PC-3 (cell line): ENCODE results near the gene COA6. TPM values are rescaled to one million over a fixed set of nuclear protein-coding genes. Genes with fewer than 3 reads are reported as not detected.
"Not testable (repeated sequence)": the region's sequence is repeated elsewhere in the genome, so short reads cannot be mapped to it uniquely, and the experiment has no call there.

Source experiments
- ATAC-seq: fragments of 200-7000 bp; cut with Tn5 transposase; 2 replicates; pipeline ENCODE4 v1.9.1; 2020; ENCODE audit warnings: mild to moderate bottlenecking, moderate library complexity
- BruUV-seq: library from RNA; stranded (reverse); fragments of 400-500 nt; replicated peaks from 2 replicates; lab custom pipeline; 2021; lab: Mats Ljungman, UMichigan
- CTCF ChIA-PET: fragments of 300-600 bp; sonication (Branson Sonifier 250); formaldehyde crosslinking; loops from one replicate; lab custom pipeline; 2022; ENCODE audit warnings: antibody characterized with exemption; lab: Charles Lee
- POLR2A ChIA-PET: fragments of 300-600 bp; sonication (Branson Sonifier 250); formaldehyde crosslinking; loops from one replicate; lab custom pipeline; 2022; ENCODE audit warnings: antibody characterized with exemption; ENCODE audit not compliant: unreplicated experiment; lab: Charles Lee
- DNase-seq: peaks from one replicate; pipeline ENCODE4 v3.0.0-alpha.2; 2015
- H2AFZ ChIP-seq: fragments of 300-600 bp; sonication (generic); 2 replicates; pipeline ENCODE4 v1.6.0; 2016; ENCODE audit warnings: antibody characterized with exemption, low read length
- H3F3A ChIP-seq: fragments of 300-600 bp; sonication (generic); one replicate; pipeline ENCODE4 v1.6.0; 2017; ENCODE audit warnings: antibody characterized with exemption, low read length, control low read depth, mild to moderate bottlenecking; ENCODE audit not compliant: unreplicated experiment
- H3K27ac ChIP-seq: fragments of 300-600 bp; sonication (generic); 2 replicates; pipeline ENCODE4 v1.5.1; 2016; ENCODE audit warnings: mild to moderate bottlenecking, low read length
- H3K27me3 ChIP-seq: fragments of 300-600 bp; sonication (generic); 2 replicates; pipeline ENCODE4 v1.6.1; 2016; ENCODE audit warnings: low read length, mixed read lengths
- H3K36me3 ChIP-seq: fragments of 300-600 bp; sonication (generic); 2 replicates; pipeline ENCODE4 v1.6.1; 2016; ENCODE audit warnings: low read depth, mixed run types, low read length, mixed read lengths
- H3K4me1 ChIP-seq: fragments of 300-600 bp; sonication (generic); 2 replicates; pipeline ENCODE4 v1.5.1; 2016; ENCODE audit warnings: low read length; ENCODE audit not compliant: insufficient read depth
- H3K4me2 ChIP-seq: fragments of 300-600 bp; sonication (generic); 2 replicates; pipeline ENCODE4 v1.6.0; 2016; ENCODE audit warnings: low read length
- H3K4me3 ChIP-seq: fragments of 300-600 bp; sonication (generic); 2 replicates; pipeline ENCODE4 v1.5.1; 2016; ENCODE audit warnings: mild to moderate bottlenecking, low read length, mixed read lengths
- H3K79me2 ChIP-seq: fragments of 300-600 bp; sonication (generic); 2 replicates; pipeline ENCODE4 v1.6.1; 2017; ENCODE audit warnings: low read length, mixed read lengths
- H3K9ac ChIP-seq: fragments of 300-600 bp; sonication (generic); 2 replicates; pipeline ENCODE4 v1.6.0; 2016; ENCODE audit warnings: mild to moderate bottlenecking, low read length
- H3K9me2 ChIP-seq: fragments of 300-600 bp; sonication (generic); replicated peaks from 2 replicates; pipeline ENCODE4 v1.6.1; 2016; ENCODE audit warnings: mixed run types, low read length, mixed read lengths
- H3K9me3 ChIP-seq: fragments of 300-600 bp; sonication (generic); 2 replicates; pipeline ENCODE4 v1.6.1; 2016; ENCODE audit warnings: low read length, mixed read lengths
- H4K20me1 ChIP-seq: fragments of 300-600 bp; sonication (generic); 2 replicates; pipeline ENCODE4 v1.6.1; 2016; ENCODE audit warnings: low read length, mixed read lengths
- EZH2 ChIP-seq: fragments of 300-600 bp; sonication (generic); IDR thresholded peaks from one replicate; pipeline ENCODE4 v1.6.1; 2017; ENCODE audit warnings: antibody characterized with exemption, mild to moderate bottlenecking, low read length; ENCODE audit not compliant: unreplicated experiment
- EZH2phosphoT487 ChIP-seq: fragments of 300-600 bp; sonication (generic); IDR thresholded peaks from 2 replicates; pipeline ENCODE4 v1.6.1; 2018; ENCODE audit warnings: mild to moderate bottlenecking, antibody characterized with exemption, low read length, borderline replicate concordance
- intact Hi-C: fragments of 100-400 bp; cut with micrococcal nuclease; formaldehyde crosslinking; loops from 2 replicates; pipeline ENCODE4 v1.9.0; 2023
- total RNA-seq: library from RNA; depleted of rRNA; stranded (reverse); fragments of >200 nt; gene quantifications from 2 replicates; pipeline ENCODE4 v1.2.3, GENCODE V29; 2014
- TF ChIP-seq, protein P1 (sequence below): fragments of 300-600 bp; sonication (generic); conservative IDR thresholded peaks from 2 replicates; pipeline ENCODE4 v1.5.1; 2017; ENCODE audit warnings: antibody characterized with exemption, low read depth, mild to moderate bottlenecking, low read length

Gene COA6
- total RNA-seq, 1 experiment from 2014 or later: 43.1 TPM

DNA sequence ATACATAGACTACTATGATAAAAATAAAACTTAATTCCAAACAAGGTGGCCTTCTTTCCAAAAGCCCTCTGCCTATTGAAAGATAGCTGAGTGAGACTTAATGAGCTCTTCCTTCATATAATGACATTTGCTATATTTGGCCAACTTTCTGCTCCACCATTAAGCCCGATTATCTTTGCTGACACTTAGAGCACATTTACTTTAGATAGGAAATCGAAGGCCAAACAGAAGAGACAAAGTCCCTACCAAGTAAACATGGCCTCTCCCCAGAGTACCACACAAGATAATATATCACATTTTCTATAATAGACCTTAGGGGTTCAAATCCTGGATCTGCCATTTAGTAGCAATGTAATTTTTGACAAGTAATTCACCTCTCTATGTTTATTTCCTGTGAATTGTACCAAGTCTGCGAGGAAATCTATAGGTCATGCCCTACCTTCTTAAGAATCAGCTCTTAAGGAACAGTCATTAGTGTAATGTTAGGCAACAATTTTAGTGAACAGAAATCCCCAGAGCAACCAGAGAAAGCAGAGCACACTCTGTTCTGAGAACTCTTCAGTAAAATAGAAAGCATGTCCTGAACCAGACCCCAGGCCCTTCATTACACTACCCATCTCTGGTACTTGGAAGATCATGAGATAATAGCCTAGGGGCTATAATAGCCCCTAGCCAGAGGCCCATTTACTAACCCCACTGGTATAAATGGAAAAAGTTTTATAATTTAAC, 17.3 kb upstream of the COA6 start:
- H3F3A ChIP-seq: no peaks in the 10 kb centered on the region
- peak overlapping the region; percentile 73; the same call in 1 of the 2 replicates for H3K9ac ChIP-seq
- no peaks in the 10 kb centered on the region for H3K9me3 ChIP-seq
- POLR2A ChIA-PET: no interaction called here
- no peaks in the 10 kb centered on the region for H3K9me2 ChIP-seq
- CTCF ChIA-PET: no interaction called here
- H3K27me3 ChIP-seq: no peaks in the 10 kb centered on the region
- no peaks in the 10 kb centered on the region for H3K36me3 ChIP-seq
- H4K20me1 ChIP-seq: no peaks in the 10 kb centered on the region
- H3K79me2 ChIP-seq: peaks cover 8% of the 10 kb centered on the region; the same call in 1 of the 2 replicates
- no TSS peak for BruUV-seq
- H3K4me3 ChIP-seq: peak overlapping the region; percentile 80
- no peak for TF ChIP-seq EZH2phosphoT487
- TF ChIP-seq, protein P1, sequence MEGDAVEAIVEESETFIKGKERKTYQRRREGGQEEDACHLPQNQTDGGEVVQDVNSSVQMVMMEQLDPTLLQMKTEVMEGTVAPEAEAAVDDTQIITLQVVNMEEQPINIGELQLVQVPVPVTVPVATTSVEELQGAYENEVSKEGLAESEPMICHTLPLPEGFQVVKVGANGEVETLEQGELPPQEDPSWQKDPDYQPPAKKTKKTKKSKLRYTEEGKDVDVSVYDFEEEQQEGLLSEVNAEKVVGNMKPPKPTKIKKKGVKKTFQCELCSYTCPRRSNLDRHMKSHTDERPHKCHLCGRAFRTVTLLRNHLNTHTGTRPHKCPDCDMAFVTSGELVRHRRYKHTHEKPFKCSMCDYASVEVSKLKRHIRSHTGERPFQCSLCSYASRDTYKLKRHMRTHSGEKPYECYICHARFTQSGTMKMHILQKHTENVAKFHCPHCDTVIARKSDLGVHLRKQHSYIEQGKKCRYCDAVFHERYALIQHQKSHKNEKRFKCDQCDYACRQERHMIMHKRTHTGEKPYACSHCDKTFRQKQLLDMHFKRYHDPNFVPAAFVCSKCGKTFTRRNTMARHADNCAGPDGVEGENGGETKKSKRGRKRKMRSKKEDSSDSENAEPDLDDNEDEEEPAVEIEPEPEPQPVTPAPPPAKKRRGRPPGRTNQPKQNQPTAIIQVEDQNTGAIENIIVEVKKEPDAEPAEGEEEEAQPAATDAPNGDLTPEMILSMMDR: no peak
- no peak for TF ChIP-seq EZH2
- ATAC-seq: no peak
- peak overlapping the region; percentile 92 for H2AFZ ChIP-seq
- intact Hi-C loops: no loop called here
- H3K4me2 ChIP-seq: peak overlapping the region; percentile 84
- no peak for DNase-seq
- no peak overlapping the region for H3K27ac ChIP-seq
- H3K4me1 ChIP-seq: peaks cover 6% of the 10 kb centered on the region

DNA sequence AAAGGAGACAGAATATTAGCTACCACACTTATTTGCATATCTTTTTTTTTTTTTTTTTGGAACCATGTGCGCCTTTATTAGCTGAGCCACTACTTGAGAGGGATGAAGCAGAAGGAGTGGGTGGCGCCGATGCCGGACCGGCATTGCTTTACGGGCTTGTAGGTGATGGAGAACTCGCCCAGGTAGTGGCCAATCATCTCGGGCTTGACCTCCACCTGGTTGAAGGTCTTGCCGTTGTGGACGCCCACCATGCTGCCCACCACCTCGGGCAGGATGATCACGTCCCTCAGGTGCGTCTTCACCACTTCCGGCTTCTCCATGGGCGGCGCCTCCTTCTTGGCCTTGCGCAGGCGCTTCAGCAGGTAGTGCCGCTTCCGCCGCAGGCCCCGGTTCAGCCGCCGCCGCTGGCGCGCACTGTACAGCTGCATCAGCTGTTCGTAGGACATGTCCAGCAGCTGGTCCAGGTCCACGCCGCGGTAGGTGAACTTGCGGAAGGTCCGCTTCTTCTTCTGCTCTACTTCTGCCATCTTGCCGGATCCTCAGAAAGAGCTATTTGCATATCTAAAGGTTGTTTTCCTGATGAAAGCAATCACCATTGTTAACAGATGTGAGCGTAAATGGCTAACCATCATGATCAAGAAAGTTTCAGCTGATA, 16.5 kb upstream of the COA6 start:
- H3K79me2 ChIP-seq, H3K27me3 ChIP-seq, BruUV-seq, H3K9me2 ChIP-seq, H4K20me1 ChIP-seq, CTCF ChIA-PET, intact Hi-C loops, H3F3A ChIP-seq, H3K4me1 ChIP-seq, H3K36me3 ChIP-seq, H3K27ac ChIP-seq, H3K9me3 ChIP-seq: not testable (repeated sequence)
- peak overlapping the region; percentile 84 for H3K4me2 ChIP-seq
- DNase-seq: peak; percentile 69
- ATAC-seq: peak; percentile 96
- H3K9ac ChIP-seq: peak overlapping the region; percentile 73
- H3K4me3 ChIP-seq: peak overlapping the region; percentile 80
- POLR2A ChIA-PET: interaction anchor here (1.2 kb wide), 1 partner anchor 13 kb away, joined by 12 read pairs; no protein-coding TSS in a partner anchor
- H2AFZ ChIP-seq: peak overlapping the region; percentile 92

DNA sequence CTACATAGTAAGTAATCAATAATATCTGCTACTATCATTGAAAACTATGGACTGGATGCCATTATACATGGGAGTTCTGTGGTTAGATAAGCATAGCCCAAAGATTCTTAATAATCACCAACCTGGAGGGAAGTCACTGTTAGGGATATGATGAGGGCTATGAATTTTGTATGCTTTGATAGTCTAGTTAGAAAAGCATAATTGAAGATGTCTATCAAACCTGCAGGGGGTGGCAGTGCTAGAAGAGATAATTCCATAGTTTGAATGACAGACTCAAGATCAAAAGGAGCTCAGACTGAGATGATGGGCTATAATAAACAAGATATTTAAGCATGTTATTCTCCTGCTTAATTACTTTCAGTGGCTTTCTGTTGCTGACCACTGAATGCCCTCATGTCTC, 15.4 kb upstream of the COA6 start:
- no TSS peak for BruUV-seq

More for the DNA sequence above, 15.4 kb upstream of the COA6 start:
- ChIA-PET POLR2A (no interaction called here), CTCF (no interaction called here)
- Histone ChIP-seq H3K9ac (no peak overlapping the region), H3K27ac (no peak overlapping the region), H3K9me3 (no peaks in the 10 kb centered on the region), H3K36me3 (no peaks in the 10 kb centered on the region), H3K9me2 (no peaks in the 10 kb centered on the region), H3K4me2 (peak overlapping the region; percentile 84), H3K4me3 (peak overlapping the region; percentile 80), H2AFZ (no peak overlapping the region), H3F3A (no peaks in the 10 kb centered on the region), H3K27me3 (no peaks in the 10 kb centered on the region), H4K20me1 (no peaks in the 10 kb centered on the region), H3K4me1 (peaks cover 6% of the 10 kb centered on the region), H3K79me2 (peaks cover 8% of the 10 kb centered on the region; the same call in 1 of the 2 replicates)
- ATAC-seq: no peak
- no peak for TF ChIP-seq EZH2phosphoT487
- TF ChIP-seq, protein P1: no peak
- intact Hi-C loops: no loop called here
- no peak for DNase-seq
